Right atrium auricular region (tissue), 2 donors: Measurements from ENCODE around the gene SAG. TPM values are rescaled to one million over a fixed set of nuclear protein-coding genes. Genes with fewer than 3 reads are reported as not detected.
"Not testable (repeated sequence)": the region's sequence is repeated elsewhere in the genome, so short reads cannot be mapped to it uniquely, and the experiment has no call there.

Source experiments
- DNase-seq: peaks from one replicate; pipeline ENCODE4 v3.0.0-alpha.2; 2019; ENCODE audit warnings: low spot score
- H3K27ac ChIP-seq, 2 donors: fragments of 200-600 bp; sonication (generic); 1 replicate in 1 of 2; 2 replicates in 1 of 2; pipeline ENCODE4 v1.5.1; 2016 to 2019
- H3K27me3 ChIP-seq, 2 donors: fragments of 200-600 bp; sonication (generic); one replicate each; pipeline versions ENCODE4 v1.5.1 to v1.6.0; 2017 to 2019
- H3K36me3 ChIP-seq: fragments of 200-600 bp; sonication (generic); one replicate; pipeline ENCODE4 v1.5.1; 2016
- H3K4me1 ChIP-seq, 2 donors: fragments of 200-600 bp; sonication (generic); one replicate each; pipeline versions ENCODE4 v1.5.1 to v1.6.0; 2017 to 2019
- H3K4me3 ChIP-seq, 2 donors: fragments of 200-600 bp; sonication (generic); 1 replicate in 1 of 2; 2 replicates in 1 of 2; pipeline ENCODE4 v1.5.1; 2017 to 2019; ENCODE audit warnings: mild to moderate bottlenecking in 1 of 2, moderate library complexity in 1 of 2
- H3K9me3 ChIP-seq, 2 donors: fragments of 200-600 bp; sonication (generic); one replicate each; pipeline ENCODE4 v1.5.1; 2019
- total RNA-seq, 2 donors: library from RNA; depleted of rRNA; stranded (reverse); fragments of >200 nt; gene quantifications; one replicate each; pipeline ENCODE4 v1.1.0, GENCODE V29; 2016
- TF ChIP-seq, protein P1 (sequence below), 2 donors: fragments of 200-600 bp; sonication (generic); IDR thresholded peaks; one replicate each; pipeline ENCODE4 v1.5.1; 2019; ENCODE audit warnings: antibody characterized with exemption in 2 of 2

Gene SAG
- total RNA-seq, 2 donors from 2014 or later = 2.9 TPM; not detected in 1

DNA sequence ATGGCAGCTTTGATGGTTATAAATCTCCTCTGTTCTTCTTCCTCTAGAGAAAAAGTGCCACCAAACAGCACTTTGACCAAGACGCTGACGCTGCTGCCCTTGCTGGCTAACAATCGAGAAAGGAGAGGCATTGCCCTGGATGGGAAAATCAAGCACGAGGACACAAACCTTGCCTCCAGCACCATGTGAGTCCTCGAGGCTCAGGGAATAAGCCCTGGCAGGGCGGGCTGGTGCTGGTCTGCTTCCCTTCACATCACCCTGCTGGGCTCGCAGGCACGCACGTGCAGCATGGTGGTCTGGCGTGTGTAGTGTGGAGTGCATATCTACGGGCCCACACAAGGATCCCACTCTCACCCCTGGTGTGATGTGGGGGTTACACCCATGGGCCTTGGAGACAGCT lies 27.3 kb downstream of the SAG start:
- H3K27me3 ChIP-seq = no peaks in the 10 kb centered on the region
- H3K36me3 ChIP-seq = no peaks in the 10 kb centered on the region
- no peaks in the 10 kb centered on the region for H3K9me3 ChIP-seq
- DNase-seq = no peak
- TF ChIP-seq, protein P1, sequence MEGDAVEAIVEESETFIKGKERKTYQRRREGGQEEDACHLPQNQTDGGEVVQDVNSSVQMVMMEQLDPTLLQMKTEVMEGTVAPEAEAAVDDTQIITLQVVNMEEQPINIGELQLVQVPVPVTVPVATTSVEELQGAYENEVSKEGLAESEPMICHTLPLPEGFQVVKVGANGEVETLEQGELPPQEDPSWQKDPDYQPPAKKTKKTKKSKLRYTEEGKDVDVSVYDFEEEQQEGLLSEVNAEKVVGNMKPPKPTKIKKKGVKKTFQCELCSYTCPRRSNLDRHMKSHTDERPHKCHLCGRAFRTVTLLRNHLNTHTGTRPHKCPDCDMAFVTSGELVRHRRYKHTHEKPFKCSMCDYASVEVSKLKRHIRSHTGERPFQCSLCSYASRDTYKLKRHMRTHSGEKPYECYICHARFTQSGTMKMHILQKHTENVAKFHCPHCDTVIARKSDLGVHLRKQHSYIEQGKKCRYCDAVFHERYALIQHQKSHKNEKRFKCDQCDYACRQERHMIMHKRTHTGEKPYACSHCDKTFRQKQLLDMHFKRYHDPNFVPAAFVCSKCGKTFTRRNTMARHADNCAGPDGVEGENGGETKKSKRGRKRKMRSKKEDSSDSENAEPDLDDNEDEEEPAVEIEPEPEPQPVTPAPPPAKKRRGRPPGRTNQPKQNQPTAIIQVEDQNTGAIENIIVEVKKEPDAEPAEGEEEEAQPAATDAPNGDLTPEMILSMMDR (IDR thresholded peaks at IDR 0.05) = no peak
- no peak overlapping the region for H3K27ac ChIP-seq
- no peak overlapping the region for H3K4me3 ChIP-seq
- H3K4me1 ChIP-seq = no peaks in the 10 kb centered on the region

DNA sequence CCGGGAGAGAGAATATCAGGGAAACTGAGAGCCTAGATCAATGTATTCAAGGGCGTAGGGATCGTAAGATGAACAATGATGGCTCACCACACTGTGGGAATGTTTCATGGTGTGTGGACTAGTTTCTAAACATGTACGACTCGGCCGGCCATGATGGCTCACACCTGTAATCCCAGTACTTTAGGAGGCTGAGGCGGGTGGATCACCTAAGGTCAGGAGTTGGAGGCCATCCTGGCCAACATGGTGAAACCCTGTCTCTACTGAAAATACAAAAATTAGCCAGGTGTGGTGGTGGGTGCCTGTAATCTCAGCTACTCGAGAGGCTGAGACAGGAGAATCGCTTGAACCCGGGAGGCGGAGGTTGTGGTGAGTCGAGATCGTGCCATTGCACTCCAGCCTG lies 28.5 kb downstream of the SAG start:
- not testable (repeated sequence) for H3K36me3 ChIP-seq, H3K4me1 ChIP-seq, H3K27ac ChIP-seq, H3K27me3 ChIP-seq, DNase-seq, H3K4me3 ChIP-seq, H3K9me3 ChIP-seq

- TF ChIP-seq, protein P1 (IDR thresholded peaks at IDR 0.05) = no peak
- Histone ChIP-seq H3K27ac (no peak overlapping the region), H3K4me1 (no peaks in the 10 kb centered on the region), H3K36me3 (no peaks in the 10 kb centered on the region), H3K9me3 (no peaks in the 10 kb centered on the region), H3K4me3 (no peak overlapping the region), H3K27me3 (no peaks in the 10 kb centered on the region)
- no peak for DNase-seq
Measured at GRCh38 chr2:233336541-233336940, 28.9 kb downstream of the SAG start.

DNA sequence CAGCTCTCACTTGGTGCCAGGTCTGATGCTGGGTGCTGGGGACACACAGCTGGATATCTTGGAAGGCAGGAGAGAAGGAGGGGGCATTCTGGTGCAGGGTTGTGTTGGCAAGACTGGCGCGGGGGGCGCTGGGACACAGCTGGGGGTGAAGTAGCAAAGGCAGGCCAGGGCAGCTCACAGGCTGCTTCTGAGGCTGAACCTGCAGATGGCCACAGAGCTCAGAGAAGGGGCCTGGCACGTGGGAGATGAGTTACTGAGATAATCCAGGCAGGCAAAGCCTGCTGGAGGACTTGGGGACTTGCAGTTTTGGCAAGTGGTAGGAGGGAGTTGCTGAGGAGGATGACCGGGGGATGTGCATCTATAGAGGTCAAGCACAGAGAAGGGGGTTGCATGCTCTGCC lies 30.4 kb downstream of the SAG start:
- TF ChIP-seq, protein P1 (IDR thresholded peaks at IDR 0.05) = no peak
- H3K4me3 ChIP-seq = no peak overlapping the region
- no peaks in the 10 kb centered on the region for H3K27me3 ChIP-seq
- no peaks in the 10 kb centered on the region for H3K9me3 ChIP-seq
- DNase-seq = no peak
- H3K27ac ChIP-seq = no peak overlapping the region
- no peaks in the 10 kb centered on the region for H3K4me1 ChIP-seq
- H3K36me3 ChIP-seq = no peaks in the 10 kb centered on the region

DNA sequence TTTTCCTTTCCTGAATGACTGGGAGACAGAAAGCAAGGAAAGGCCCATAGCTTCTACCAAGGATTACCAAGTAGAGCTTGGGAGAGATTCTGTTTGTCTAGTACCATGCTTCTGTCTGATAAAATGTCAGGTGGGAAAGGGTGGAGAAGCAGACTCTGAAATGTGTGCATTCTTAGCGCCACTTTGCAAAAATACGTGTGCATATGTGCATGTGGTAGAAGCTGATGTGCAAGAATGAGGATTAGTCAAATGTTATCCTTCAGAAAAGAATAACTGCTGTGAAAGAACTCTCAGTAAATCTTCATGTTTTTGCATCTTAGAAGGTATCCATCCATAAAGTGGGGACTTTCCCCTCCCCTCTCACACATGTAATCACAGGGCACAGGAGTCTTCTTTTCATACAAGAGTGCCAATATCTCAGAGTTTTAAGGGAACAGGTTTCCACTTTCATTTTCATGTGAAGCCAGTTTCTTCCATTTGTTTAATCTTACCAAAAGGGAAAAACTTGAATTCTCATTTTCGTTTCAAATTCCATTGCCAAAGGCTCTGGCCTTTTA lies 31.3 kb downstream of the SAG start:
- Histone ChIP-seq H3K27ac (no peak overlapping the region), H3K4me3 (no peak overlapping the region), H3K27me3 (no peaks in the 10 kb centered on the region), H3K4me1 (no peaks in the 10 kb centered on the region), H3K9me3 (no peaks in the 10 kb centered on the region), H3K36me3 (no peaks in the 10 kb centered on the region)
- DNase-seq = no peak
- TF ChIP-seq, protein P1 (IDR thresholded peaks at IDR 0.05) = no peak

- Histone ChIP-seq H3K27me3 (no peaks in the 10 kb centered on the region), H3K27ac (no peak overlapping the region), H3K9me3 (no peaks in the 10 kb centered on the region), H3K4me3 (no peak overlapping the region), H3K36me3 (no peaks in the 10 kb centered on the region), H3K4me1 (no peaks in the 10 kb centered on the region)
- DNase-seq = no peak
- TF ChIP-seq, protein P1 (IDR thresholded peaks at IDR 0.05) = no peak
Measured at GRCh38 chr2:233339427-233339826, 31.8 kb downstream of the SAG start.
